ENCODE results near the gene ADAMTS18. TPM values are rescaled to one million over a fixed set of nuclear protein-coding genes. Genes with fewer than 3 reads are reported as not detected.

ADAMTS18 gene
- total RNA-seq, 4 donors from 2014 or later = 0.71 to 1.0 TPM; not detected in 2

DNA sequence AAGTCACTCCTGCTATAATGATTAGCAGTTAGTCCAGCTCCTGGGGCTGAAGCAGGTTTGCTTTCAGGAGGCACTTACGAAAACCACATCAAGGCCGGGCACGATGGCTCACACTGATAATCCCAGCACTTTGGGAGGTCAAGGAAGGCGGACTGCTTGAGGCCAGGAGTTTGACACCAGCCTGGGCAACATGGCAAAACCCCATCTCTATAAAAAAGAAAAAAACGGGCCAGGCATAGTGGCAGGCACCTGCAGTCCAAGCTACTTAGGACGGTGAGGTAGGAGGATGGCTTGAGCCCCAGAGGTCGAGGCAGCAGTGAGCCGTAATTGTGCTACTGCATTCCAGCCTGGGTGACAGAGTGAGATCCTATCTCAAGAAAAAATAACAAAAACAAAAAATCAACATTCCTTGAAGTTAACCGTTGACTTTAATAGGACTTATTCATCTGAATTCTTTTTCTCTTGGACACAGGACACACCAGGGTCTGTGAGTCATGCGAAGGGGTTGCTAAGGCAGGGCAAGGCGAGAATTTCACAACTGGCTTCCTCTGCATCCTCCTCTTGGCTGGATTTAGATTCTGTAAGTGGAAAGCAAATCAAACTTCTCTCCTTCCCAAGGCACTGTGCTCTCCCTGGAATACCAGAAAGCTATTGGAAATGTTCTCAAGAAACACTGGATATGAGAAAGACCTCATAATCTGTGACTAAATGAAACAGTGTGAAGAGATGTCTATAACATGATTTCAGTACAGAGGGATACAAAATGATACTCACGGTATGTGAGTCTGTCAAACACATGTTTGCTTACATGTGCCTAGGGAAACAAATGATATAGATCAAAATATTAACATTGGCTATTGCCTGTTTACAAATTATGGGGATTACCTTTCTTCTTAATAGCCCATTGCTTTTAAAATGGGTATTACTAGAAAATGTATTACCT, 136.1 kb downstream of the ADAMTS18 start:
- WGBS, 2 donors = 60 to 63% methylated on average over 12 of the region's 12 CpGs
- DNase-seq (ENCODE audit: low spot score in 2 of 2) = peak in 1 of 2 donors; percentile 28
- no peak overlapping the region for H3K4me3 ChIP-seq (ENCODE audit: low read depth, poor library complexity, severe bottlenecking)
- TF ChIP-seq POLR2A (IDR thresholded peaks at IDR 0.05) (no peak), CTCF (IDR thresholded peaks at IDR 0.05) (no peak)
- intact Hi-C loops (cut with DNase I; ENCODE audit: low total_unique reads) = no loop called here

DNA sequence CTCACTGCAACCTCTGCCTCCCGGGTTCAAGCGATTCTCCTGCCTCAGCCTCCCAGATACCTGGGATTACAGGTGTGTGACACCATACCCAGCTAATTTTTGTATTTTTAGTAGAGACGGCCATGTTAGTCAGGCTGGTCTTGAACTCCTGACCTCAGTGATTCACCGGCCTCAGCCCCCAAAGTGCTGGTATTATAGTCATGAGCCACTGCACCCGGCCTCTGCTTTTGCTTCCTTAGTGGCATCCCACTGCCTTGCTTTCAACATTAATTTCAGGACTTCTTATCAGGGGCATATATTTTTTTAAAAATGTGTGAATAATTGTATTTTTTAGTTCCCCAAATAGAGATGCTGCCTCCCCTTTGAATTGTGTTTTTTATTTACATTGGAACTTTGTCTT, 136.8 kb downstream of the ADAMTS18 start:
- no peak for TF ChIP-seq CTCF (IDR thresholded peaks at IDR 0.05)
- TF ChIP-seq POLR2A (IDR thresholded peaks at IDR 0.05) = no peak
- no peak for DNase-seq (ENCODE audit: low spot score in 2 of 2)
- H3K4me3 ChIP-seq (ENCODE audit: low read depth, poor library complexity, severe bottlenecking) = no peak overlapping the region
- intact Hi-C loops (cut with DNase I; ENCODE audit: low total_unique reads) = no loop called here
- WGBS, 2 donors = 93 to 97% methylated on average over 5 of the region's 5 CpGs

GRCh38 chr16:77295896-77296295, 138.9 kb downstream of the ADAMTS18 start:
- WGBS, 2 donors = 83% methylated on average over 3 of the region's 3 CpGs
- intact Hi-C loops (cut with DNase I; ENCODE audit: low total_unique reads) = no loop called here
- H3K4me3 ChIP-seq (ENCODE audit: low read depth, poor library complexity, severe bottlenecking) = no peak overlapping the region
- DNase-seq (ENCODE audit: low spot score in 2 of 2) = no peak
- TF ChIP-seq CTCF (IDR thresholded peaks at IDR 0.05) = no peak
- no peak for TF ChIP-seq POLR2A (IDR thresholded peaks at IDR 0.05)

GRCh38 chr16:77290451-77291115, 144.3 kb downstream of the ADAMTS18 start:
- WGBS, 2 donors = 79 to 83% methylated on average over 10 of the region's 10 CpGs
- intact Hi-C loops (cut with DNase I; ENCODE audit: low total_unique reads) = no loop called here
- no peak for DNase-seq (ENCODE audit: low spot score in 2 of 2)
- H3K4me3 ChIP-seq (ENCODE audit: low read depth, poor library complexity, severe bottlenecking) = no peak overlapping the region
- TF ChIP-seq CTCF (IDR thresholded peaks at IDR 0.05) (no peak), POLR2A (IDR thresholded peaks at IDR 0.05) (no peak)

DNA sequence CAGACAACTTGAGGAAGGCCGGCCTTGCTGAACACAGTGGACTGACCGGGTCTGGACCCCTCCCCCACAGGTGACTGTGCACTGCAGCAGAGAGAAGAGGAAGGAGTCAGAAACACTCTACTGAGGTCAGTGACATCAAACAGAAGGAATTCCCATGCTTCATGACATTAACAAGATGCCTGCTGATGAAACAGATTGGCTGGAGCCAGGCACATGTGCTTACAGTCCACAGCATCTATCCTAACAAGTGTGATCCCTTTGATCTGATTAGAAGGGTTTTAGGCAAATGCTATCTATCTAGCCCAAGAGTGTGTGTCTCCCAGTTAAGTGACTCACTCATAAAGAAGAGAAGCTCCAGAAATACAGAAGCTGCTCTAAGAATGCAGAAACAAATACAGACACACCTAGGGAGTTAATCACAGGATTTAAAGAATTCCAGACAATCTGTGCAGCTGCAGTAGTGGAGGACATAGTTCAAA, 145.5 kb downstream of the ADAMTS18 start:
- 80 to 93% methylated on average over 2 of the region's 2 CpGs for WGBS, 2 donors

More for the DNA sequence above, 145.5 kb downstream of the ADAMTS18 start:
- no peak for DNase-seq (ENCODE audit: low spot score in 2 of 2)
- intact Hi-C loops (cut with DNase I; ENCODE audit: low total_unique reads) = no loop called here
- H3K4me3 ChIP-seq (ENCODE audit: low read depth, poor library complexity, severe bottlenecking) = no peak overlapping the region
- TF ChIP-seq CTCF (IDR thresholded peaks at IDR 0.05) (no peak), POLR2A (IDR thresholded peaks at IDR 0.05) (no peak)
